GM12891 (cell line): ENCODE results near the gene SFXN3.

Experiments used
- PAX5 ChIP-seq: IDR thresholded peaks from 2 replicates; pipeline ENCODE4 v1.6.1; 2011; ENCODE audit warnings: low read length, moderate library complexity, mild to moderate bottlenecking; ENCODE audit not compliant: insufficient read depth, severe bottlenecking
- POLR2AphosphoS5 ChIP-seq: IDR thresholded peaks from 2 replicates; pipeline ENCODE4 v1.6.1; 2011; ENCODE audit warnings: low read depth, low read length, control low read depth

GRCh38 chr10:101007099-101007711 is 23.8 kb upstream of the SFXN3 start:
- TF ChIP-seq POLR2AphosphoS5 (no peak), PAX5 (no peak)
